Amygdala (tissue), 56 donors: ENCODE measurements around the gene CHAD.

Experiments
- DNase-seq, 56 donors: peaks; one replicate each; lab custom pipeline; 2025; lab: John Stamatoyannopoulos, UW

The CHAD gene

GRCh38 chr17:50495217-50495823, 26.6 kb upstream of the CHAD start:
- no peak for DNase-seq

DNA sequence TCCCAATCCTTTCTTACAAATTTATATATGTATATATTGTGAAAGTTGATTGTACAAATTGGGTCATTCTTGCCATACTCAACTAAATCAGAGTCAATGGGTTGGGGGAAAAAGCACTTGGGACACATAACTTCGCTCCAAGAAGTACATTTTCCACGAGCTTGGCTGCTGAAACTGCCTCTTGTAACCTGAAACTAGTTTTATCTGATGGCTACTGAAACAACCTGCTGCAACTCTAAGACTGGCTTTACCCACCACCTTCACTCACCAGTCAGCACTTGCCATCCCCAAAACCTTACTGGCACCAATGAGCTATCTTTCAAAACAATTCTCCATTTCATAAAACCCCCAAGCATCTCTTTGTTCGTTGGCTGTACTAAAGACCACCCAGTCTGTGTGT, 25.1 kb upstream of the CHAD start:
- DNase-seq: no peak

DNA sequence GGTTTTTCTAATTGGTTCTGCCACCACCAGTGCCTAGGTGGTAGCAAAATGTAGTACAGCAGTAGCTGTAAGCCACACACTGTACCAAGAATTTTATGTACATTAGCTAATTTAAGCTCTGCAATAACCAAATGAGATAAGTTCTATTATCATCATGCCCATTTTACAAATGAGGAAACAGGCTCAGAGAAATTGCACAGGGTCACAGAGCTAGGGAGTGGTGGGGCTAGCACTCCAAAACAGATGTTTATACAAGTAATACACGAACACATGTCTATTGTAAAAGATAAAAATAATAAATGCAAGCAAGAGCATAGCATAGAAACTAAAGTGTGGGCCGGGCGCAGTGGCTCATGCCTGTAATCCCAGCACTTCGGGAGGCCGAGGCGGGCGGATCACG, 23.5 kb upstream of the CHAD start:
- DNase-seq: no peak

DNA sequence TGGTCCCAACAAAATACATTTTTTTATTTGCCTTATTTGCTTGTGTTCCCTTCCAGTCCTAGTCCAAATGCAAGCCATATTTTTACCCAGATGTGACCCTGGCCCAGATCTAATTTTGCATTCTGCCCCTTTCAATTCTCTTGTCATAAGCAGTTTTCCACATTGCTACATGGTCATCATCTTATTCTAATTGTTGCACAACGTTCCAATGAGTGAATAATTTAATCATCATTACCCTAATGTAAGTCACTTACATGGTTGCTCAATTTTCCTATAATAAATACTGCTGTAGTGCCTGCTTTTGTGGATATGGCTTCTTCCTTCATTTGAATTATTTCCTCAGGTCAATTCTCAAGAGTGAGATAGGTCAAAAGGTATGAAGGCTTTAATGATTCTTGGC, 22.8 kb upstream of the CHAD start:
- no peak for DNase-seq

GRCh38 chr17:50488880-50489279, 20.2 kb upstream of the CHAD start:
- no peak for DNase-seq

DNA sequence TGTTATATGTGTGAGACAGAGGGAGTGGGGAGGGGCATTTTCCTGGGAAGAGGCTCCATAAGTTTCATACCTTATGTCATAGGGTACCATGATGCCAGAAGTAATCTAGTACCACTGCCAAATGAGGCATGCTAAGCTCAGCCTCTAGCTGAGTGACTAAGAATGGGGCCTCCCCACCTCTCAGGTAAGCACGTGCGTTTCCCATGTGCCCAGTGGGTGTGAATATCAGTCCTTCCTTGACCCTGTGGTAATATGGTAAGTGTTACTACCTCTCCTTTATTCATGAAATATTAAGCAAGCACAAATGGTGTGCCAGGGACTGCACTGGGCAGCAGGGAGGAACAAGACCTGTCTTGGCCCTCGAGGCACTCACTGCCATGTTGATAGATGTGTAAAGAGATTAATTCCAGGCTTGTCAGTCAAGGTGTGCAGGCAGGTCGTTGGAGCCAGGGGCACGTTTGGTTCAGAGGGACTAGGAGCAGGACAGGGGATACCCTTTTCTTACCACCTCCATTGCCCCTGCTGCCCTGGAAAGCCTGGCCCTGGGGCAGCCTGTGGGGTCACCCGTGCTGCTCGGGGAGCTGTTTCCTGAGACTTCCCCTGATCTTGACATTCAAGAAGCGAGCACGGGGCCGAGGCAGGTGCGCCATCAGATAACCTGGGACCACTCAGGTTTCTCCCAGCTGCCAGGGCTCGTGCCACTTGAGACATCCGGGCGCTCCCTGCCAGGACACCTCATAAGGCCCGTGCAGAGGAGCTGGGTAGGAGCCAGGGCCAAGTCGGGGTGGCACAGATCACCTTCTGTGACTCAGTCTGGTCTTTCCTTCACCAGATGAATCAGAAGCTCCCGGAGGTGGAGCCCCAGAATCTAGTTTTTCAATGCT, 18.8 kb upstream of the CHAD start:
- no peak for DNase-seq

DNA sequence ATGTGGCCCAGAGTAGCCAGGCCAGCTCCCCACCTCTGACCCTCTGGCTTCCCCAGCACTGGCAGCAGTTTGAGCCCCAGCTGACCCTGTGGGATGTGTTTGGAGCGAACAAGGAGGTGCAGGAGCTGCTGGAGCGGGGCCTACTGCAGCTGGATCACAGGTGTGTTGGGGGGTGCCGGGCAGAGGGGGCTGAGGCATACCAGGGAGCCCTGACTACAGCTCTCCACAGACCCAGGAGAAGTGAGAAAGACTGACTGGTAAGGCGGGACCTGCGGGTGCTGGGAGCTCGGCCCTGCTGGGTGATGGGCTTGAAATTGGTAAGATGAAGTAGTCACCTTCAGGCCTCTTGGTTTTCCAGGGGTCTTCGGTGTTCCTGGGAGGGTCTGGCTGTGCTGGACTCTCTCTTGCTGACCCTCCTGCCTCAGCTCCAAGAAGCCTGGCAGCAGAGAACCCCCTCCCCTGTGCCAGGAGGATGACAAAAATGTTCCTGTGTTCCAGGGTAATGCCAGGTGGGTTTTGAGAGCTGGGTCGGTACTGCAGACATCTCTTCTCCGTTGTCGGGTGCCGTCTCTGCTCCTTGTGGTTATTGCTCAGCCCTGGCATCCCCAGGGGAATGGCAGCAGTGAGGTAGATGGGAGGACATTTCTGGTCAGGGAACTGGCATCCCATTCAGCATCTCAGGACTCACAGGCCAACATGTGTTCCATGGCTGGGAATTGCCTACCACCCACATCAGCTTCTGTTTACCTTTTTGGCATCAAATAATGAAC, 15.9 kb upstream of the CHAD start:
- no peak for DNase-seq

DNA sequence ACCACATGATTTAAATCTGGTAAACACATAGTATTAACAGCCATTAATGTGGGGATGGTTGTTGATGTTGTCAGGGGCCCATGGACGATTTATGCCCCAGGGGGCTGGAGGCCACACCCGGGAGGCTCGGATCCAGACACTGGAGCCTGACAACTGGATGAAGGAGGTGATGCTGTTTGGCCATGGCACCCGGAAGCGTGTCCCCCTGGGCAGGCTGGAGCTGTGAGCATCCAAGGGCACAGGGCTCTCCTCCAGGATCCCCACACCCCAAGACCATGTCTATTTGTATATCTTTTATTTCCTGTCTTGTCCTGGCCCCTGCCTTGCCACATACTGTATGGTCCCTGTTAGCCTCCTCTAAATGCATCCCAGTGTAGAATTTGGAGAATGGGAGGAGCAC, 14.6 kb upstream of the CHAD start:
- no peak for DNase-seq

DNA sequence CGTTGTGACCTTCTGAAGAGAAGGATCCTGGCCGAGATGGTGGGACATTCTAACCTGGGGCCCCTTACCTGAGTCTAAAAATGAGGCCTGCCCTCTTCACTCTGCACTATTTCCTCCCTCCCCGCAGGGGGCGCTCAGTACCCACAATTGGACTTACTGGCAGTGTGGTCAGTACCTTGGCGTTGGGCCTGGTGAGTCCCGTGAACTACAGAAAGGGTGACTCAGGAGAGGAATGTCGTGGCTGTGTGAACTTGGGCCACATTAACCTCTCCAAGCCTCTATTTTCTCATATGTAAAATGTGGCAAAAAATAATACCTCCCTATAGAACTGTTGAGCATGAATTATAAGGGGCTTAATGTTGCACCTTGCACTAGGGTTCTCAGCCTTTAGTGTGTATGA, 13.8 kb upstream of the CHAD start:
- peak in 55 of 56 donors; percentile 25 to 95 (median 79) for DNase-seq

DNA sequence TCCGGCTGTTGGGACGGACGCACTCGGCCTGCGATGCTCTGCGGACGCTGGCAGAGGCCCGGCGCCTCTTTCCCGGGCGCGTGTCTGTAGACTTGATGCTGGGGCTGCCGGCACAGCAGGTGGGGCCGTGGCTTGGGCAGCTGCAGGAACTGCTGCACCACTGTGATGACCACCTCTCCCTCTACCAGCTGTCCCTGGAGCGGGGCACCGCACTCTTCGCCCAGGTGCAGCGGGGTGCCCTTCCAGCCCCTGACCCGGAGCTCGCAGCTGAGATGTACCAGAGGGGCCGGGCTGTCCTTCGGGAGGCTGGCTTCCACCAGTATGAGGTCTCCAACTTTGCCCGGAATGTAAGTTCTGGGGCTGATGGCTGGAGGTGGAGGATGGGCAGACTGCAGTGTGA, 13.4 kb upstream of the CHAD start:
- no peak for DNase-seq

DNA sequence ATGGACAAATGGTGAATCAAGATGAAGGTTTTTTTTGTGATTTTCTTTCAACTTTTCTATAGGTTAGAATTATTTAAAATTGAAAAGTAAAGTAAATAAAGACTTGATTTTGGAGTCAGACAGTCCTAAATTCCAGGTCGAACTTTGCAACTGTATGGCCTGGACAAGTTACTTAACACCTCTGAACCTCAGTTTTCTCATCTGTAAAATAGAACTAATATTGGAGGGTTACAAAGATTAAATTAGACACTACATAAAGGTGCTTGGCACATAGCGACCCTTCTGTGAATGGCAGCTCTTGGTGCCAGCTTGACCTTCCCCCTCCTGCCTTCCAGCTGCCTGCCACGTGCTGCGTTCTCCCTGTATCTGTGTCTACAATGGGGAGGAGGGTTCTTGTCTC, 13.0 kb upstream of the CHAD start:
- no peak for DNase-seq

DNA sequence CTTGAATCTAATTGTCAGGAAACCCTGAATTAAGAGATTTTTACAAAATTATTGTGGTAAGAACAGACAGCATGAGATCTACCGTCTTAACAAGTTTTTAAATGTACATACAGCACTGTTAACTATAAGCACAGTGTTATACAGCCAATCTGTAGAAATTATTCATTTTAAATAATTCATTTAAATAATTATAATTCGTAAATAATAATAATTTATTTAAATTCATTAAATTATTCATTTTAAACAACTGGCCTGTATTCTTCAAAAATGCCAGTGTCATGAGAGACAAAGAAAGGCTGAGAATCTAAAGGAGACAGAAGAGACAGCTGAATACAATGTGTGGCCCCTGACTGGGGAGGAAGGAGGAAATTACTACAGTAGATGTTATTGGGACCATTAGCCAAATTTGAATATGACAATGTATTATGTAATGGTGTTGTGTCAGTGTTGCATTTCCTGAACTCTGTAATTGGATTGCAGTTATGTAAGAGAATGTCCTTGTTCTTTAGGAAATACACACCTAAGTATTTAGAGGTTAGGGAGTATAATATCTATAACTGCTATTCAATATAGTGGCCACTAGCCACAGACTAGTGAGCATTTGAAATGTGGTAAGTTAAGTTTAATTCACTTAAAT, 12.3 kb upstream of the CHAD start:
- DNase-seq: no peak

GRCh38 chr17:50480142-50480764, 11.6 kb upstream of the CHAD start:
- DNase-seq: no peak

- peak in 34 of 56 donors; percentile 6 to 56 (median 26) for DNase-seq
These were observed 11.0 kb upstream of the CHAD start for GRCh38 chr17:50479522-50480141.

GRCh38 chr17:50478391-50479381, 10.0 kb upstream of the CHAD start, which contains the start of gene RSAD1:
Gene RSAD1, plus strand, starts transcription at chr17:50478860. Its CDS starts 25 bp downstream, at chr17:50478885.
- DNase-seq: peak in 55 of 56 donors; percentile 19 to 87 (median 68)

DNA sequence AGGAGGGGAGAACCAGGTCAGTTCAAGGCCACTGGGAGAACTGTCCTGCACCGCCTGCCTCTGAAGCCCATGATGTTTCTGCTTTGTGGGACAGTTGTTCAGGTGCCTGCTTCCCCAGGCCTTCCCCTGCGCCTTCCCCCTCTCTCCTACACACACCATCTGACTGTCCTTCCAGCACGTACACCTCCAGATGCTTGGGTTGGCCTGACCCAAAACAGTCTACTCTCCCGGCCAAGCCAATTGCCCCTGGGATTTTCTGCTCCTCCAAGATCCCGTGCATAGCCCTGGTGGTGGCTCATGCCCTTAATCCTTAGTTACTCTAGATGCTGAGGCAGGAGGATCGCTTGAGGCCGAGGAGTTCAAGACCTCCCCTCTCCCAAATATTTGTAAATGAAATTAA, 9.3 kb upstream of the CHAD start:
- no peak for DNase-seq

GRCh38 chr17:50476545-50477315, 8.1 kb upstream of the CHAD start:
- DNase-seq: no peak
